PC-3 (cell line): ENCODE measurements around the gene DCAF15. TPM values are rescaled to one million over a fixed set of nuclear protein-coding genes. Genes with fewer than 3 reads are reported as not detected.

Source experiments
- ATAC-seq: fragments of 200-7000 bp; cut with Tn5 transposase; 2 replicates; pipeline ENCODE4 v1.9.1; 2020; ENCODE audit warnings: mild to moderate bottlenecking, moderate library complexity
- BruUV-seq: library from RNA; stranded (reverse); fragments of 400-500 nt; replicated peaks from 2 replicates; lab custom pipeline; 2021; lab: Mats Ljungman, UMichigan
- CTCF ChIA-PET: fragments of 300-600 bp; sonication (Branson Sonifier 250); formaldehyde crosslinking; loops from one replicate; lab custom pipeline; 2022; ENCODE audit warnings: antibody characterized with exemption; lab: Charles Lee
- POLR2A ChIA-PET: fragments of 300-600 bp; sonication (Branson Sonifier 250); formaldehyde crosslinking; loops from one replicate; lab custom pipeline; 2022; ENCODE audit warnings: antibody characterized with exemption; ENCODE audit not compliant: unreplicated experiment; lab: Charles Lee
- DNase-seq: peaks from one replicate; pipeline ENCODE4 v3.0.0-alpha.2; 2015
- H2AFZ ChIP-seq: fragments of 300-600 bp; sonication (generic); 2 replicates; pipeline ENCODE4 v1.6.0; 2016; ENCODE audit warnings: antibody characterized with exemption, low read length
- H3F3A ChIP-seq: fragments of 300-600 bp; sonication (generic); one replicate; pipeline ENCODE4 v1.6.0; 2017; ENCODE audit warnings: antibody characterized with exemption, low read length, control low read depth, mild to moderate bottlenecking; ENCODE audit not compliant: unreplicated experiment
- H3K27ac ChIP-seq: fragments of 300-600 bp; sonication (generic); 2 replicates; pipeline ENCODE4 v1.5.1; 2016; ENCODE audit warnings: mild to moderate bottlenecking, low read length
- H3K27me3 ChIP-seq: fragments of 300-600 bp; sonication (generic); 2 replicates; pipeline ENCODE4 v1.6.1; 2016; ENCODE audit warnings: low read length, mixed read lengths
- H3K36me3 ChIP-seq: fragments of 300-600 bp; sonication (generic); 2 replicates; pipeline ENCODE4 v1.6.1; 2016; ENCODE audit warnings: low read depth, mixed run types, low read length, mixed read lengths
- H3K4me1 ChIP-seq: fragments of 300-600 bp; sonication (generic); 2 replicates; pipeline ENCODE4 v1.5.1; 2016; ENCODE audit warnings: low read length; ENCODE audit not compliant: insufficient read depth
- H3K4me2 ChIP-seq: fragments of 300-600 bp; sonication (generic); 2 replicates; pipeline ENCODE4 v1.6.0; 2016; ENCODE audit warnings: low read length
- H3K4me3 ChIP-seq: fragments of 300-600 bp; sonication (generic); 2 replicates; pipeline ENCODE4 v1.5.1; 2016; ENCODE audit warnings: mild to moderate bottlenecking, low read length, mixed read lengths
- H3K79me2 ChIP-seq: fragments of 300-600 bp; sonication (generic); 2 replicates; pipeline ENCODE4 v1.6.1; 2017; ENCODE audit warnings: low read length, mixed read lengths
- H3K9ac ChIP-seq: fragments of 300-600 bp; sonication (generic); 2 replicates; pipeline ENCODE4 v1.6.0; 2016; ENCODE audit warnings: mild to moderate bottlenecking, low read length
- H3K9me2 ChIP-seq: fragments of 300-600 bp; sonication (generic); replicated peaks from 2 replicates; pipeline ENCODE4 v1.6.1; 2016; ENCODE audit warnings: mixed run types, low read length, mixed read lengths
- H3K9me3 ChIP-seq: fragments of 300-600 bp; sonication (generic); 2 replicates; pipeline ENCODE4 v1.6.1; 2016; ENCODE audit warnings: low read length, mixed read lengths
- H4K20me1 ChIP-seq: fragments of 300-600 bp; sonication (generic); 2 replicates; pipeline ENCODE4 v1.6.1; 2016; ENCODE audit warnings: low read length, mixed read lengths
- CTCF ChIP-seq: fragments of 300-600 bp; sonication (generic); conservative IDR thresholded peaks from 2 replicates; pipeline ENCODE4 v1.5.1; 2017; ENCODE audit warnings: antibody characterized with exemption, low read depth, mild to moderate bottlenecking, low read length
- EZH2 ChIP-seq: fragments of 300-600 bp; sonication (generic); IDR thresholded peaks from one replicate; pipeline ENCODE4 v1.6.1; 2017; ENCODE audit warnings: antibody characterized with exemption, mild to moderate bottlenecking, low read length; ENCODE audit not compliant: unreplicated experiment
- EZH2phosphoT487 ChIP-seq: fragments of 300-600 bp; sonication (generic); IDR thresholded peaks from 2 replicates; pipeline ENCODE4 v1.6.1; 2018; ENCODE audit warnings: mild to moderate bottlenecking, antibody characterized with exemption, low read length, borderline replicate concordance
- intact Hi-C: fragments of 100-400 bp; cut with micrococcal nuclease; formaldehyde crosslinking; loops from 2 replicates; pipeline ENCODE4 v1.9.0; 2023
- total RNA-seq: library from RNA; depleted of rRNA; stranded (reverse); fragments of >200 nt; gene quantifications from 2 replicates; pipeline ENCODE4 v1.2.3, GENCODE V29; 2014

The DCAF15 gene
- total RNA-seq, 1 experiment from 2014 or later = 50.8 TPM

- no peak overlapping the region for H3K27ac ChIP-seq
- no peaks in the 10 kb centered on the region for H4K20me1 ChIP-seq
- H3K36me3 ChIP-seq = peaks cover 15% of the 10 kb centered on the region
- H3K9ac ChIP-seq = no peak overlapping the region
- ATAC-seq (no peak), DNase-seq (no peak)
- peaks cover 6% of the 10 kb centered on the region; the same call in 1 of the 2 replicates for H3K9me3 ChIP-seq
- TF ChIP-seq EZH2 (no peak), CTCF (no peak), EZH2phosphoT487 (no peak)
- ChIA-PET CTCF (interaction anchor here (0.5 kb wide), 1 partner anchor 345 kb away, joined by 4 read pairs; no protein-coding TSS in a partner anchor), POLR2A (no interaction called here)
- H3K27me3 ChIP-seq = no peaks in the 10 kb centered on the region
- H2AFZ ChIP-seq = no peak overlapping the region
- TSS peak; percentile 8 for BruUV-seq
- H3K9me2 ChIP-seq = no peaks in the 10 kb centered on the region
- H3K4me2 ChIP-seq = no peak overlapping the region
- peaks cover 7% of the 10 kb centered on the region for H3F3A ChIP-seq
- intact Hi-C loops = no loop called here
- H3K4me1 ChIP-seq = peaks cover 8% of the 10 kb centered on the region; the same call in 1 of the 2 replicates
- no peak overlapping the region for H3K4me3 ChIP-seq
- peaks cover 39% of the 10 kb centered on the region for H3K79me2 ChIP-seq
Measured at GRCh38 chr19:14003251-14004055, 51.1 kb downstream of the DCAF15 start.

- ATAC-seq = no peak
- no TSS peak for BruUV-seq
- intact Hi-C loops = no loop called here
- no peaks in the 10 kb centered on the region for H4K20me1 ChIP-seq
- H3K4me2 ChIP-seq = peak overlapping the region; percentile 85
- TF ChIP-seq EZH2phosphoT487 = no peak
- TF ChIP-seq EZH2 = no peak
- no peak for TF ChIP-seq CTCF
- H3K4me1 ChIP-seq = peaks cover 13% of the 10 kb centered on the region
- CTCF ChIA-PET = interaction anchor here (0.6 kb wide), 1 partner anchor 27 kb away, joined by 4 read pairs; the partner anchor contains the start of gene IL27RA
- H3K9ac ChIP-seq = peak overlapping the region; percentile 98; the same call in 1 of the 2 replicates
- peak overlapping the region; percentile 51 for H2AFZ ChIP-seq
- no peaks in the 10 kb centered on the region for H3K9me2 ChIP-seq
- H3K27ac ChIP-seq = peak overlapping the region; percentile 5; the same call in 1 of the 2 replicates
- POLR2A ChIA-PET = interaction anchor here (0.6 kb wide), 1 partner anchor 220 kb away, joined by 13 read pairs; no protein-coding TSS in a partner anchor
- H3K36me3 ChIP-seq = peaks cover 4% of the 10 kb centered on the region
- no peaks in the 10 kb centered on the region for H3K27me3 ChIP-seq
- H3K79me2 ChIP-seq = peaks cover 39% of the 10 kb centered on the region
- H3F3A ChIP-seq = peaks cover 7% of the 10 kb centered on the region
- H3K4me3 ChIP-seq = peak overlapping the region; percentile 84
- H3K9me3 ChIP-seq = no peaks in the 10 kb centered on the region
- no peak for DNase-seq
Measured at GRCh38 chr19:14004619-14005348, 52.5 kb downstream of the DCAF15 start.
